Vagina (tissue), 2 donors: ENCODE measurements around the gene TTC34. TPM values are rescaled to one million over a fixed set of nuclear protein-coding genes. Genes with fewer than 3 reads are reported as not detected.

ENCODE experiments used
- DNase-seq, 2 donors: peaks; one replicate each; pipeline ENCODE4 v3.0.0-alpha.2; 2017; ENCODE audit errors: extremely low spot score in 2 of 2
- H3K27ac ChIP-seq: fragments of 200-600 bp; sonication (generic); one replicate; pipeline ENCODE4 v1.5.1; 2019
- H3K27me3 ChIP-seq: fragments of 200-600 bp; sonication (generic); one replicate; pipeline ENCODE4 v1.5.1; 2019
- H3K36me3 ChIP-seq, 2 donors: fragments of 200-600 bp; sonication (generic); one replicate each; pipeline ENCODE4 v1.5.1; 2017 to 2019
- H3K4me1 ChIP-seq: fragments of 200-600 bp; sonication (generic); one replicate; pipeline ENCODE4 v1.5.1; 2019
- H3K4me3 ChIP-seq, 2 donors: fragments of 200-600 bp; sonication (generic); 1 replicate in 1 of 2; 2 replicates in 1 of 2; pipeline ENCODE4 v1.5.1; 2016 to 2019
- H3K9me3 ChIP-seq: fragments of 200-600 bp; sonication (generic); one replicate; pipeline ENCODE4 v1.5.1; 2019
- CTCF ChIP-seq, 3 experiments: fragments of 450-650 bp in 2 of 3; fragments of 200-600 bp in 1 of 3; sonication (generic) in 1 of 3; IDR thresholded peaks; one replicate each; pipeline ENCODE4 v1.5.1; 2017 to 2019; ENCODE audit warnings: antibody characterized with exemption in 3 of 3, mild to moderate bottlenecking in 2 of 3, moderate library complexity in 2 of 3
- POLR2A ChIP-seq, 2 donors: fragments of 450-650 bp; IDR thresholded peaks; one replicate each; pipeline ENCODE4 v1.6.1; 2017; ENCODE audit warnings: antibody characterized with exemption in 2 of 2, mild to moderate bottlenecking in 2 of 2, moderate library complexity in 2 of 2
- POLR2AphosphoS5 ChIP-seq, 2 donors: sonication (generic); formaldehyde crosslinking; IDR thresholded peaks; one replicate each; pipeline ENCODE4 v1.9.0; 2017; ENCODE audit warnings: antibody characterized with exemption in 2 of 2, mild to moderate bottlenecking in 2 of 2, low read depth in 1 of 2; ENCODE audit not compliant: insufficient read depth in 1 of 2
- intact Hi-C: fragments of 100-400 bp; cut with DNase I; formaldehyde crosslinking; loops from one replicate; pipeline ENCODE4 v1.15.1; 2023
- total RNA-seq: library from RNA; depleted of rRNA; stranded (reverse); fragments of >200 nt; gene quantifications from one replicate; pipeline ENCODE4 v1.2.3, GENCODE V29; 2016

TTC34 gene
- total RNA-seq, 1 donor from 2014 or later: under 0.01 TPM

- no peak overlapping the region for H3K27ac ChIP-seq
- intact Hi-C loops: no loop called here
- no peak for DNase-seq
- no peaks in the 10 kb centered on the region for H3K9me3 ChIP-seq
- H3K4me1 ChIP-seq: no peaks in the 10 kb centered on the region
- no peak for TF ChIP-seq CTCF (IDR thresholded peaks at IDR 0.05)
- no peaks in the 10 kb centered on the region for H3K36me3 ChIP-seq
- no peaks in the 10 kb centered on the region for H3K27me3 ChIP-seq
- H3K4me3 ChIP-seq: no peak overlapping the region
These were observed 34.2 kb upstream of the TTC34 start for GRCh38 chr1:2835650-2836159.

GRCh38 chr1:2834741-2835564 is 33.5 kb upstream of the TTC34 start:
- H3K36me3 ChIP-seq: no peaks in the 10 kb centered on the region
- intact Hi-C loops: no loop called here
- H3K27ac ChIP-seq: no peak overlapping the region
- TF ChIP-seq CTCF (IDR thresholded peaks at IDR 0.05) (no peak), POLR2A (IDR thresholded peaks at IDR 0.05) (no peak), POLR2AphosphoS5 (IDR thresholded peaks at IDR 0.05; ENCODE audit: insufficient read depth in 1 of 2, low read depth in 1 of 2) (no peak)
- no peaks in the 10 kb centered on the region for H3K27me3 ChIP-seq
- no peaks in the 10 kb centered on the region for H3K4me1 ChIP-seq
- no peaks in the 10 kb centered on the region for H3K9me3 ChIP-seq
- no peak for DNase-seq
- H3K4me3 ChIP-seq: no peak overlapping the region

- Histone ChIP-seq H3K9me3 (no peaks in the 10 kb centered on the region), H3K27ac (no peak overlapping the region), H3K4me3 (no peak overlapping the region), H3K4me1 (no peaks in the 10 kb centered on the region), H3K36me3 (no peaks in the 10 kb centered on the region), H3K27me3 (no peaks in the 10 kb centered on the region)
- no peak for DNase-seq
- no peak for TF ChIP-seq POLR2AphosphoS5 (IDR thresholded peaks at IDR 0.05; ENCODE audit: insufficient read depth in 1 of 2, low read depth in 1 of 2)
- TF ChIP-seq POLR2A (IDR thresholded peaks at IDR 0.05): no peak
- no peak for TF ChIP-seq CTCF (IDR thresholded peaks at IDR 0.05)
- intact Hi-C loops: no loop called here
These were observed 32.6 kb upstream of the TTC34 start for GRCh38 chr1:2834146-2834475.

- DNase-seq: no peak
- Histone ChIP-seq H3K27ac (no peak overlapping the region), H3K4me3 (no peak overlapping the region), H3K4me1 (no peaks in the 10 kb centered on the region), H3K36me3 (no peaks in the 10 kb centered on the region), H3K9me3 (no peaks in the 10 kb centered on the region), H3K27me3 (no peaks in the 10 kb centered on the region)
- intact Hi-C loops: no loop called here
- TF ChIP-seq POLR2A (IDR thresholded peaks at IDR 0.05) (no peak), CTCF (IDR thresholded peaks at IDR 0.05) (no peak), POLR2AphosphoS5 (IDR thresholded peaks at IDR 0.05; ENCODE audit: insufficient read depth in 1 of 2, low read depth in 1 of 2) (no peak)
These were observed 32.1 kb upstream of the TTC34 start for GRCh38 chr1:2833454-2834145.
